Panc1 (cell line): Measurements from ENCODE around the gene SMPD1. TPM values are rescaled to one million over a fixed set of nuclear protein-coding genes. Genes with fewer than 3 reads are reported as not detected.

Experiments used
- ATAC-seq: fragments of 200-7000 bp; cut with Tn5 transposase; 2 replicates; pipeline ENCODE4 v1.9.1; 2020; ENCODE audit warnings: mild to moderate bottlenecking, moderate library complexity
- BruUV-seq: library from RNA; stranded (reverse); fragments of 400-500 nt; replicated peaks from 2 replicates; lab custom pipeline; 2021; lab: Mats Ljungman, UMichigan
- CTCF ChIA-PET: fragments of 300-600 bp; sonication (Branson Sonifier 250); formaldehyde crosslinking; loops from one replicate; lab custom pipeline; 2022; ENCODE audit warnings: antibody characterized with exemption; lab: Charles Lee
- POLR2A ChIA-PET: fragments of 300-600 bp; sonication (Branson Sonifier 250); formaldehyde crosslinking; loops from one replicate; lab custom pipeline; 2022; ENCODE audit warnings: antibody characterized with exemption; lab: Charles Lee
- DNase-seq: peaks from one replicate; pipeline ENCODE4 v3.0.0-alpha.2; 2010; ENCODE audit warnings: low read depth, low spot score
- H3K27ac ChIP-seq: 2 replicates; pipeline ENCODE4 v1.5.1; 2011; ENCODE audit warnings: mild to moderate bottlenecking, low read length, inconsistent platforms
- H3K27me3 ChIP-seq: fragments of 200-500 bp; sonication (Bioruptor generic); 2 replicates; pipeline ENCODE4 v1.6.0; 2014; ENCODE audit warnings: low read length, inconsistent platforms; ENCODE audit not compliant: control insufficient read depth, insufficient read depth
- H3K36me3 ChIP-seq: fragments of 200-500 bp; sonication (Bioruptor generic); 2 replicates; pipeline ENCODE4 v1.5.1; 2014; ENCODE audit warnings: inconsistent platforms, mild to moderate bottlenecking, low read length, moderate library complexity; ENCODE audit not compliant: control insufficient read depth, insufficient read depth
- H3K4me1 ChIP-seq: 2 replicates; pipeline ENCODE4 v1.5.1; 2011; ENCODE audit warnings: inconsistent platforms, mild to moderate bottlenecking, low read length, moderate library complexity; ENCODE audit not compliant: control insufficient read depth, insufficient read depth
- H3K4me3 ChIP-seq, 2 experiments: 2 replicates each; pipeline ENCODE4 v1.5.1; 2011 to 2012; ENCODE audit warnings: low read depth in 2 of 2, low read length in 2 of 2, mild to moderate bottlenecking in 2 of 2, inconsistent platforms in 1 of 2, moderate library complexity in 1 of 2
- H3K9me3 ChIP-seq: fragments of 200-500 bp; sonication (Bioruptor generic); 2 replicates; pipeline ENCODE4 v1.5.1; 2014; ENCODE audit warnings: low read depth, mild to moderate bottlenecking, inconsistent platforms, low read length, moderate library complexity; ENCODE audit not compliant: control insufficient read depth, insufficient read depth
- CTCF ChIP-seq: fragments of 450-650 bp; IDR thresholded peaks from 2 replicates; pipeline ENCODE4 v1.5.1; 2017; ENCODE audit warnings: mild to moderate bottlenecking
- POLR2AphosphoS5 ChIP-seq: IDR thresholded peaks from 2 replicates; pipeline ENCODE4 v1.6.1; 2012; ENCODE audit warnings: mild to moderate bottlenecking, low read depth, low read length, moderate library complexity
- REST ChIP-seq, 2 experiments: IDR thresholded peaks; 2 replicates each; pipeline ENCODE4 v1.6.1; 2011 to 2012; ENCODE audit warnings: low read depth in 2 of 2, control low read depth in 1 of 2, low read length in 1 of 2, mild to moderate bottlenecking in 1 of 2, moderate library complexity in 1 of 2; ENCODE audit not compliant: insufficient read depth in 1 of 2
- SIN3A ChIP-seq: IDR thresholded peaks from 2 replicates; pipeline ENCODE4 v1.6.1; 2012; ENCODE audit warnings: low read depth, mild to moderate bottlenecking, low read length, moderate library complexity, borderline replicate concordance; ENCODE audit not compliant: insufficient read depth
- TCF7L2 ChIP-seq: IDR thresholded peaks from 2 replicates; pipeline ENCODE4 v1.6.1; 2011; ENCODE audit warnings: mild to moderate bottlenecking, low read depth, low read length, inconsistent platforms
- in situ Hi-C: cut with HindIII; loops from 2 replicates; pipeline ENCODE4 v1.10.0; 2016; ENCODE audit warnings: low sequenced_read_pairs, low pct_unique_long_range_greater_than_20kb
- intact Hi-C: fragments of 100-400 bp; cut with micrococcal nuclease; formaldehyde crosslinking; loops from one replicate; pipeline ENCODE4 v1.10.0; 2022; ENCODE audit not compliant: unreplicated experiment
- total RNA-seq: library from RNA; stranded (reverse); gene quantifications from one replicate; pipeline ENCODE4 v1.2.1, GENCODE V29; 2021; ENCODE audit not compliant: unreplicated experiment

Gene SMPD1
- total RNA-seq, 1 experiment from 2014 or later, result 20.0 TPM

GRCh38 chr11:6442441-6442840, 52.2 kb downstream of the SMPD1 start:
- POLR2A ChIA-PET, result no interaction called here
- no peak for DNase-seq
- Histone ChIP-seq H3K36me3 (no peaks in the 10 kb centered on the region), H3K9me3 (no peaks in the 10 kb centered on the region), H3K4me3 (no peak overlapping the region), H3K27me3 (no peaks in the 10 kb centered on the region), H3K27ac (no peak overlapping the region), H3K4me1 (no peaks in the 10 kb centered on the region)
- in situ Hi-C loops, result no loop called here
- CTCF ChIA-PET, result interaction anchor here (3.6 kb wide), 1 partner anchor 64 kb away, joined by 65 read pairs; no protein-coding TSS in a partner anchor
- no peak for TF ChIP-seq POLR2AphosphoS5
- TF ChIP-seq TCF7L2, result no peak
- no peak for TF ChIP-seq CTCF
- TF ChIP-seq SIN3A, result no peak
- no peak for TF ChIP-seq REST (IDR thresholded peaks at IDR 0.05; ENCODE audit: insufficient read depth in 1 of 2, low read depth in 2 of 2, low read length in 1 of 2)
- intact Hi-C loops, result loop anchor here (5.0 kb wide), 1 partner anchor 65 kb away; no protein-coding TSS in a partner anchor
- BruUV-seq, result no TSS peak
- no peak for ATAC-seq

GRCh38 chr11:6443269-6444003, 53.2 kb downstream of the SMPD1 start:
- TF ChIP-seq POLR2AphosphoS5 (no peak), CTCF (peak; percentile 96), TCF7L2 (no peak), REST (IDR thresholded peaks at IDR 0.05; ENCODE audit: insufficient read depth in 1 of 2, low read depth in 2 of 2, low read length in 1 of 2) (no peak), SIN3A (no peak)
- in situ Hi-C loops, result no loop called here

More at GRCh38 chr11:6443269-6444003, 53.2 kb downstream of the SMPD1 start:
- Histone ChIP-seq H3K4me3 (no peak overlapping the region), H3K9me3 (no peaks in the 10 kb centered on the region), H3K27me3 (no peaks in the 10 kb centered on the region), H3K4me1 (no peaks in the 10 kb centered on the region), H3K27ac (no peak overlapping the region), H3K36me3 (no peaks in the 10 kb centered on the region)
- ATAC-seq, result peak; percentile 85
- intact Hi-C loops, result loop anchor here (1.0 to 5.0 kb wide), 2 partner anchors 64 kb away; no protein-coding TSS in a partner anchor
- POLR2A ChIA-PET, result no interaction called here
- BruUV-seq, result no TSS peak
- peak; percentile 41 for DNase-seq
- CTCF ChIA-PET, result interaction anchor here (0.6 to 3.6 kb wide), 6 partner anchors 10 to 80 kb away, joined by 3 to 65 read pairs (median 3); partner anchors contain the start of gene APBB1
